ENCODE data around the gene TUBGCP3.
A peak's percentile ranks its signal among the peaks of the same experiment; 100 is the strongest.
"Not testable (repeated sequence)": the region's sequence is repeated elsewhere in the genome, so short reads cannot be mapped to it uniquely, and the experiment has no call there.

The TUBGCP3 gene

DNA sequence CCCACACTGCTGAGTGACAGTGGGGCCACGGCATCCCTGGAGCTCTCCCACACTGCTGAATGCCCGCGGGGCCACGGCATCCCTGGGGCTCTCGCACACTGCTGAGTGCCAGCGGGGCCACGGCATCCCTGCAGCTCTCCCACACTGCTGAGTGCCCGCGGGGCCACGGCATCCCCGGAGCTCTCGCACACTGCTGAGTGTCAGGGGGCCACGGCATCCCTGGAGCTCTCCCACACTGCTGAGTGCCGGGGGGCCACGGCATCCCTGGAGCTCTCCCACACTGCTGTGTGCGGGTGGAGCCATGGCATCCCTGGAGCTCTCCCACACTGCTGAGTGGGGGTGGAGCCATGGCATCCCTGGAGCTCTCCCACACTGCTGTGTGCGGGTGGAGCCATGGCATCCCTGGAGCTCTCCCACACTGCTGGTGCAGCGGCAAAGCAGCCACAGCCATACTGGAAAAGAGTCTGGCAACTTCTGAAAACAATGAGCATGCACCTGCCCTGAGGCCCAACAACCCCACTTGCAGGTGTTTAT, 8.6 kb downstream of the TUBGCP3 start:
- DNase-seq (ENCODE audit: insufficient read length, low spot score) (no peak), FAIRE-seq (no peak)

- FAIRE-seq, result peak; percentile 14
Measured at GRCh38 chr13:112576768-112577167, 11.2 kb downstream of the TUBGCP3 start.

DNA sequence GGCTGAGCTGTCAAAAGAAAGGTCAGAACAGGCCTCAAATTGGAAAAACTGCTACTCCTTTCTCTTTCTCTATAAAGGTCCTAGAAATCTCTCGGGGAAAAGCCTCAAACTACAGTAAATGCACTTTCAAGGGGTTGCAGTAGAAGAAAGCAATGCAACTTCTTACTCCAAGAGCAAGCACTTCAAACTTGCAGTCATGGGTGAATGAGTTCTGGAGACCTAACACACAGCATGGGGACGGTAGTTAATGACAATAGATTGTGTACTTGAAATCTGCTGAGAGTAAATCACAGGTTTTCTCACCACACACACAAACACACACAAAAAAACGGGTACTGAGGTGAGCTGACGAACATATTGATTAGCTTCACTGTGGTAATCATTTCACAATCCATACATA, 11.8 kb downstream of the TUBGCP3 start:
- FAIRE-seq, result no peak
- DNase-seq (ENCODE audit: insufficient read length, low spot score), result no peak

More at GRCh38 chr13:112576768-112577167, 11.2 kb downstream of the TUBGCP3 start:
- DNase-seq (ENCODE audit: insufficient read length, low spot score), result no peak

DNA sequence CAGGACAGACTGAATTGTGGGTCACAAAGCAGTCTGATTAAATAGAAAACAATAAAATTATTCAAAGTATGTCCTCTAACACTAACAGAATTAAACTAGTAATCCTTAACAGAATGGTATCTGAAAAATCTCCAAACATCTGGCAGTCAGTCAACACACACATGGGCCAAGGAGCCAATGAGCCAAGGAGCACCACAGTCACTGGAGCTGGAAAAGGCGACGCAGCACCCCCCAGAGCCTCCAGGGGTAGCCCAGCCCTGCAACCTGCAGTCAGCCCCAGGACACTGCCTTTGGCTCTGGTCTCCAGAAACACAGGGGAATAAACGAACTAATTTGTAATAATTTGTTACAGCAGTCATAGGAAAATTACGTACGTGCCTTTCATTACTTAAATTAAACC, 12.3 kb downstream of the TUBGCP3 start:
- FAIRE-seq, result no peak
- no peak for DNase-seq (ENCODE audit: insufficient read length, low spot score)

DNA sequence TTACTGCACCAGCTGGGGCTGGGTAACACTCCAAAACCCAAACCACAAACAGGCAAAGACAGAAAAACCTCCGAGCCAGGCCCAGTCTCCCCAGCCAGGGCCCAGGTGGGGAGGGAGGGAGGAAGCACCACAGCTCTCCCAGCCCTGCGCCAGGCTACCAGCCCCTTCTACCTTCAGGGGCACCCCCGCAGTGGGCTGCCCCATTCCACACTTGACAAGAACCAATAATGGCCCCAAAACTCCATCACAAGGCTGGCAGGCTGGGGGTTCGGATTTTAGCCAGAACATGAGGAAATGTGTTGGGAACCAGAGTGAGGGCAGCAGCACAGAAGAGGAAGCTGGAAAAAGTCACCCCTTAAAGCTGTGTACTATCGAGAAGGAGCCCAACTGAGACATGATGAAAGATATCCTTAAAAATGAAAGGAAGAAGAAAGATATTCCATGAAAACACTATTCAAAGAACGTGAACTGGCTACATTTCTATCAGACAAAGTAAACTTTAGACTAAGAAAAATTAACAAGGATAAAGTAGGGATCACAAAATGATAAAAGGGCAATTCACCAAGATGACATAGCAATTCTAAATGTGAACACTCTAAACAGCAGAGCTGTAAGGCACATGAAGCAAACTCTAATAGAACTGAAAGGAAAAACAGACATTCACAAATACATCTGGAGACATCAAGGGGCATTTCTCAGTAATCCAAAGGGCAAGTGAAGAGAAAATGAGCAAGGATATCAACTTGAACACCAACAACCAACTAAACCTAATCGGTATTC, 12.9 kb downstream of the TUBGCP3 start:
- DNase-seq (ENCODE audit: insufficient read length, low spot score), result no peak
- peak; percentile 26 for FAIRE-seq

GRCh38 chr13:112574416-112574815, 13.5 kb downstream of the TUBGCP3 start:
- DNase-seq (ENCODE audit: insufficient read length, low spot score) (no peak), FAIRE-seq (peak; percentile 26)

DNA sequence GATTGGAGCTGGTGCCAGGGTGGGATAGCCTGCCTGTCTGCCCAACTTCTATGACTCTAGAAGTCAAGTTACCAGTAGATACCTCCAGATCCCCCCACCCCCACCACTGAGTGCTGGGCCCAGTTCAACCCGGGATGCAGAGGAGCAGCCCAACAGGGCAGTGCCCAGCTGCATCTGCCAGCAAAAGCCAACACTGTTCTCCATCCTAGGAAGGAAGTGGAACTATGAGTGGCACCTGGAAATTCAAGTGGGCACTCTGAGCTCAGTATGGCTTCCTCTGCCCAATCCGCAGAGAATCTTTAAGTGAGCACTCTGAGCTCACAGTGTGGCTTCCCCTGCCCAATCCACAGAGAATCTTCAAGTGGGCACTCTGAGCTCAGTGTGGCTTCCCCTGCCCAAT, 14.2 kb downstream of the TUBGCP3 start:
- no peak for DNase-seq (ENCODE audit: insufficient read length, low spot score)
- no peak for FAIRE-seq

- no peak for DNase-seq (ENCODE audit: insufficient read length, low spot score)
- FAIRE-seq, result no peak
Measured at GRCh38 chr13:112572366-112572765, 15.6 kb downstream of the TUBGCP3 start.

DNA sequence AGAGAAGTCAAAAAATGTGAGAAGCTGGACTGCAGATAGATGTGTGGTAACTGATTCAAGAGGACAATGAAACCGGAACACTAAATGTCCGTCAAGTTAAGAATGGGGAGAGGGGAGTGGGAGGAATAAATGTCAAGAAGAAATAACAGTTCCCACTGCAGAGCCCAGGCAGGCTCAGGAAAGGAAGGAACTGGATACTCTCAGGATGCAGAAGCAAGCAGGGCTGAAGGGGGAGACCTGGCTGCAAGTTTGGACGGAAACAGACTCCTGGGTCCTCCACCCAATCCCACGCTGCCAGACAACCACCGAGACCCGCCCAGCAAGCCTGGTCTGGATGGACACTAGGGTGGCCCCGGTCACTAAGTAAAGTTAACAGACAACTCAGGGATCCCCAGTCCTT, 18.1 kb downstream of the TUBGCP3 start:
- FAIRE-seq (no peak), DNase-seq (ENCODE audit: insufficient read length, low spot score) (no peak)

DNA sequence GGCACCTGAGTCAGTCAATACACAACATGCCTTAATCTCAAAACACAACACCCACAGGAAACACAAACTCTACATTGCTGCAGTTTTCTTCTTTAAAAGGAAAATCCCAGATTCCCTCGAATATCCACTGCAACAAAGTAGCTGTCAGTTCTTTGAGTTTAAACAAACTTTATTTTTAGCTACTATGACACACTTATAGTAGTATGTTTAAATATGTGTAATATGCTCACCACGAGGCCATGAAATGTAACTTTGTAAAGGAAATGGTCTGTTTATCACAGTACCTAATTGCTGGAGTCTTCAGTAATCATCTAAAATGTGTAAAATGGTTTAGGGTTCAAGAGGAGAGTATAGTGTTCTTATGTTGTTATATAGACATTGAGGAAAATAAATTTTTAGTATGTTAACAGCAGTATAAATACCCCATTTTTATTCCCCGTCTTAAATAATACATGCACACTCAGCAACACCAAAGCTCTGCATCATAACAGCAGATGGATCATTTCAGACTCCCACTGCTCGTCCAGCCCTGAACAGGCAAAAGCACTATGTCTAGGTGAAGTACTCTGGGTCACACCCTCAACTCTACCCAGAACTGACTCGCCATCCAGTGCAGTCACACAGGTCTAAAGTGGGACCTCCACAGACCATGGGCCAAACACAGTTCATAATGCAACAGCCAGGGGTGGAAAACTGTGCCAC, 20.6 kb downstream of the TUBGCP3 start:
- FAIRE-seq (no peak), DNase-seq (ENCODE audit: insufficient read length, low spot score) (no peak)

GRCh38 chr13:112562786-112563383, 25.1 kb downstream of the TUBGCP3 start:
- DNase-seq (ENCODE audit: insufficient read length, low spot score), result no peak
- FAIRE-seq, result no peak

DNA sequence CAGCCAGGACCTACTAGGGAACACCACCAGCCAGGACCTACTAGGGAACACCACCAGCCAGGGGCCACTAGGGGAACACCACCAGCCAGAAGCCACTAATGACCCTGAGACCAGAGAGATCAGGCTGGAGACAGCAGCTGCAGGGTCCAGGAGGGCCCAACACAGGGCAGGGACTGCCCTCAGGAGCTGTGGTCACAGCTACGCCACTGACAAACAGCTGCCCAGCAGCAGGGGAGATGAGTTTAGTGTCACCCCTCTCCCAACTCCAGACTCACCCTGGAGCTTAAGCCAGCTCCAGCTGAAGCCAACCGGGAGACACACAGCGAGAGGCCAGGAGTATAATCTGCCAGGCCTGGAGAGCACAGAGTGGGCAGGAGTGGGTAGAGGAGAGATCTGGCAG, 25.7 kb downstream of the TUBGCP3 start:
- DNase-seq (ENCODE audit: insufficient read length, low spot score) (no peak), FAIRE-seq (no peak)

DNA sequence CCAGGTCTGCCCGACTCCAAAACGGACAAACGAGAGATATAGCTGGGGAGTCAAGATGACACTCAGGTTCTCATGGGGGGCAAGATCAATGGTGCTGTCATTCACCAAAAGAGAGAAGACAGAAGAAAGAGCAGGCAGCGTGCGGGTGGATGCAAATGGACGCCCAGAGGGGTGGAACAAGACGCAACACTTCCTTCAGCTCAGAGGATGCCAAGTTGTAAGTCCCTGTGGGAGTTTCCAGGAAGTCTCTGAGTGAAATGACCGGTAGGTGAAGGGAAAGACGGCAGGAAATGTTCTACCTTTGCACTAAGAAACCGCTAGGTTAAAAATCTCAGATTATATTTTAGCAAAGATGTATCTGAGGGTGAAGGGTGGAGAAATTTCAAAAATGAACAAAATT, 26.5 kb downstream of the TUBGCP3 start:
- DNase-seq (ENCODE audit: insufficient read length, low spot score), result no peak
- no peak for FAIRE-seq

GRCh38 chr13:112558696-112559418, 29.1 kb downstream of the TUBGCP3 start:
- FAIRE-seq (no peak), DNase-seq (ENCODE audit: insufficient read length, low spot score) (no peak)

GRCh38 chr13:112556600-112556999, 31.4 kb downstream of the TUBGCP3 start:
- no peak for DNase-seq (ENCODE audit: insufficient read length, low spot score)
- no peak for FAIRE-seq

DNA sequence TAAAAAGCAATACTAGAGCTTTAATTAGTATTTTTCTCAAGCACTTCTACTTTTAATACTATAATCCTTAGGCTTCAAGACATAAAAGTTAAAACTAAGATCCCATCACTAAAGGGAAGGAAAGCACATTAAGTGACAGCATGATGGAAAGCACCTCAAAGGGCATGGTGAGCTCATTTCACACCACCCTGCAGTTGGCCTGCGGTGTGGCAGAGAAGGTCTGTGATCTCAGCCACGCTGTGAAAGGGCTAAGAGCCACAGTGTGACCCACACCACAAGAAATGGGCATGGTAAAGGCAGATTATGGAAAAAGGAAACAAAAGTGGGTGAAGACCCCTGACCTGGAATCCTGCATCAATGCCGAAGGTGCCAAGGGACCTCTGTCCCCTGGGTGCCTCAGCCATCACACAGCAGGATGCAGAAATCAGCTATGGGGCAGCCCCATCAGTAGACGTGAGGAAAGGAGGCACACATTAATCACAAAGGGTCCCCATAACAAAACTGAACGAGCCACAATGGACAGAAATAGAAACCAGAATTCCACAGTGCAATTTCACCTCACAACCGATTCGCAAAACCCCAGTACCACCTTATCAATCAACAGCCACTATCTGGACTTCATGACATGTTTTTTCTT, 33.6 kb downstream of the TUBGCP3 start:
- no peak for FAIRE-seq
- DNase-seq (ENCODE audit: insufficient read length, low spot score), result no peak

DNA sequence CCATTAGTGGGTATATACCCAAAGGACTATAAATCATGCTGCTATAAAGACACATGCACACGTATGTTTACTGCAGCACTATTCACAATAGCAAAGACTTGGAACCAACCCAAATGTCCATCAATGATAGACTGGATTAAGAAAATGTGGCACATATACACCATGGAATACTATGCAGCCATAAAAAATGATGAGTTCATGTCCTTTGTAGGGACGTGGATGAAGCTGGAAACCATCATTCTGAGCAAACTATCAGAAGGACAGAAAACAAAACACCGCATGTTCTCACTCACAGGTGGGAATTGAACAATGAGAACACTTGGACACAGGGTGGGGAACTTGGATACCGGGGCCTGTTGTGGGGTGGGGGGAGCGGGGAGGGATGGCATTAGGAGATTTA, 39.0 kb downstream of the TUBGCP3 start:
- DNase-seq (ENCODE audit: insufficient read length, low spot score), result not testable (repeated sequence)

DNA sequence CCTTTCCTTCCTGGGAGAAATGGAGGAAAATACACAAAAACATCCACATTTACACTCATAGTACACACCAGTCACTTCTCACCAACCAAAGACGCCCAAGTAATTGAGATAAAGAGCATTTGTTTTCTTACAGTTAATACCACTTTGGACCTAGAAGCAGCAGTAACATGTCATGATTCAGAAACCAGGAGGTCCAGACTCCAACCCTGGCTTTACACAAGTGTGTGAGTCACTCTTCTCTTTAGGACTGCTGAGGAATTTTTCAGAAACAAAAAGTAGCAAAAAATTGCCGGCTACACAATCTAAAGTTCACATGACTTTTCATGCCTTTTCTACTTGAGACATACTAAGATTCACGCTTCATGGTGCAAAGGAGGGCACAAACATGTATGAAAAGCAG, 42.1 kb downstream of the TUBGCP3 start:
- FAIRE-seq (no peak), DNase-seq (ENCODE audit: insufficient read length, low spot score) (no peak)

More for the DNA sequence above, 39.0 kb downstream of the TUBGCP3 start:
- not testable (repeated sequence) for FAIRE-seq

GRCh38 chr13:112532837-112533745, 54.9 kb downstream of the TUBGCP3 start:
- FAIRE-seq, result no peak

More at GRCh38 chr13:112532837-112533745, 54.9 kb downstream of the TUBGCP3 start:
- no peak for DNase-seq (ENCODE audit: insufficient read length, low spot score)
